ENCODE measurements around the gene CFDP1. TPM values are rescaled to one million over a fixed set of nuclear protein-coding genes. Genes with fewer than 3 reads are reported as not detected.
A peak's percentile ranks its signal among the peaks of the same experiment; 100 is the strongest.

Gene CFDP1
- total and polyA plus RNA-seq, 2 of the 13 experiments (the other 11 are each of a cell fraction or from before 2014, with no cell fraction given) = 78.6 to 153 TPM

- TF ChIP-seq ZNF30 (CRISPR knock-in tag; IDR thresholded peaks at IDR 0.05) = no peak
- TF ChIP-seq PCBP2 (optimal IDR thresholded peaks at IDR 0.05; ENCODE audit: low read depth, low read length, poor library complexity, severe bottlenecking) = no peak
- peak; percentile 93; the same call in 1 of the 2 replicates for TF ChIP-seq ZFP82 (CRISPR knock-in tag; IDR thresholded peaks at IDR 0.05; ENCODE audit: borderline replicate concordance)
- peak; percentile 87 for TF ChIP-seq NR2C2 (CRISPR knock-in tag; IDR thresholded peaks at IDR 0.05; ENCODE audit: borderline replicate concordance)
- peak; percentile 69; the same call in 1 of the 2 replicates for TF ChIP-seq GATAD1 (CRISPR knock-in tag; IDR thresholded peaks at IDR 0.05)
- TF ChIP-seq ZNF777 (CRISPR knock-in tag; IDR thresholded peaks at IDR 0.05) = 0 out of 2 replicates have a peak, but pooled peaks have one; percentile 22
- TF ChIP-seq ZNF660 (CRISPR knock-in tag; IDR thresholded peaks at IDR 0.05; ENCODE audit: borderline replicate concordance, low read depth) = peak; percentile 56; the same call in 1 of the 2 replicates
- TF ChIP-seq GMEB2 (CRISPR knock-in tag; IDR thresholded peaks at IDR 0.05; ENCODE audit: low read depth) = 0 out of 2 replicates have a peak, but pooled peaks have one; percentile 26
- TF ChIP-seq, protein P1, sequence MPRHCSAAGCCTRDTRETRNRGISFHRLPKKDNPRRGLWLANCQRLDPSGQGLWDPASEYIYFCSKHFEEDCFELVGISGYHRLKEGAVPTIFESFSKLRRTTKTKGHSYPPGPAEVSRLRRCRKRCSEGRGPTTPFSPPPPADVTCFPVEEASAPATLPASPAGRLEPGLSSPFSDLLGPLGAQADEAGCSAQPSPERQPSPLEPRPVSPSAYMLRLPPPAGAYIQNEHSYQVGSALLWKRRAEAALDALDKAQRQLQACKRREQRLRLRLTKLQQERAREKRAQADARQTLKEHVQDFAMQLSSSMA (CRISPR knock-in tag; IDR thresholded peaks at IDR 0.05) = peak; percentile 82
- TF ChIP-seq, protein P2, sequence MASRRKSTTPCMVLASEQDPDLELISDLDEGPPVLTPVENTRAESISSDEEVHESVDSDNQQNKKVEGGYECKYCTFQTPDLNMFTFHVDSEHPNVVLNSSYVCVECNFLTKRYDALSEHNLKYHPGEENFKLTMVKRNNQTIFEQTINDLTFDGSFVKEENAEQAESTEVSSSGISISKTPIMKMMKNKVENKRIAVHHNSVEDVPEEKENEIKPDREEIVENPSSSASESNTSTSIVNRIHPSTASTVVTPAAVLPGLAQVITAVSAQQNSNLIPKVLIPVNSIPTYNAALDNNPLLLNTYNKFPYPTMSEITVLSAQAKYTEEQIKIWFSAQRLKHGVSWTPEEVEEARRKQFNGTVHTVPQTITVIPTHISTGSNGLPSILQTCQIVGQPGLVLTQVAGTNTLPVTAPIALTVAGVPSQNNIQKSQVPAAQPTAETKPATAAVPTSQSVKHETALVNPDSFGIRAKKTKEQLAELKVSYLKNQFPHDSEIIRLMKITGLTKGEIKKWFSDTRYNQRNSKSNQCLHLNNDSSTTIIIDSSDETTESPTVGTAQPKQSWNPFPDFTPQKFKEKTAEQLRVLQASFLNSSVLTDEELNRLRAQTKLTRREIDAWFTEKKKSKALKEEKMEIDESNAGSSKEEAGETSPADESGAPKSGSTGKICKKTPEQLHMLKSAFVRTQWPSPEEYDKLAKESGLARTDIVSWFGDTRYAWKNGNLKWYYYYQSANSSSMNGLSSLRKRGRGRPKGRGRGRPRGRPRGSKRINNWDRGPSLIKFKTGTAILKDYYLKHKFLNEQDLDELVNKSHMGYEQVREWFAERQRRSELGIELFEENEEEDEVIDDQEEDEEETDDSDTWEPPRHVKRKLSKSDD (CRISPR knock-in tag; IDR thresholded peaks at IDR 0.05; ENCODE audit: low read depth) = no peak
- TF ChIP-seq KAT2B (IDR thresholded peaks at IDR 0.05; ENCODE audit: borderline replicate concordance, low read depth, low read length) = no peak
- TF ChIP-seq ZNF740 (CRISPR knock-in tag; IDR thresholded peaks at IDR 0.05) = no peak; the same call in 1 of the 2 replicates
- TF ChIP-seq BCLAF1 (IDR thresholded peaks at IDR 0.05) = no peak
- no peak for TF ChIP-seq SYNCRIP (IDR thresholded peaks at IDR 0.05; ENCODE audit: insufficient read depth, low read depth, low read length)
- no peak for TF ChIP-seq ARNT (IDR thresholded peaks at IDR 0.05)
- peak; percentile 98 for TF ChIP-seq MTA1 (CRISPR knock-in tag; IDR thresholded peaks at IDR 0.05; ENCODE audit: borderline replicate concordance)
- TF ChIP-seq ZNF7 (CRISPR knock-in tag; IDR thresholded peaks at IDR 0.05) = no peak; the same call in 1 of the 2 replicates
- no peak for TF ChIP-seq ZMAT5 (CRISPR knock-in tag; IDR thresholded peaks at IDR 0.05; ENCODE audit: borderline replicate concordance, low read depth)
- TF ChIP-seq SMYD3 (CRISPR knock-in tag; IDR thresholded peaks at IDR 0.05) = no peak
Measured at GRCh38 chr16:75244844-75245758, 188.2 kb downstream of the CFDP1 start (continued).

Measured in HepG2 (cell line).